ENCODE measurements around the gene CASTOR2. TPM values are rescaled to one million over a fixed set of nuclear protein-coding genes. Genes with fewer than 3 reads are reported as not detected.

The CASTOR2 gene
- total RNA-seq, 4 donors from 2014 or later: 4.5 to 12.5 (median 7.4) TPM

DNA sequence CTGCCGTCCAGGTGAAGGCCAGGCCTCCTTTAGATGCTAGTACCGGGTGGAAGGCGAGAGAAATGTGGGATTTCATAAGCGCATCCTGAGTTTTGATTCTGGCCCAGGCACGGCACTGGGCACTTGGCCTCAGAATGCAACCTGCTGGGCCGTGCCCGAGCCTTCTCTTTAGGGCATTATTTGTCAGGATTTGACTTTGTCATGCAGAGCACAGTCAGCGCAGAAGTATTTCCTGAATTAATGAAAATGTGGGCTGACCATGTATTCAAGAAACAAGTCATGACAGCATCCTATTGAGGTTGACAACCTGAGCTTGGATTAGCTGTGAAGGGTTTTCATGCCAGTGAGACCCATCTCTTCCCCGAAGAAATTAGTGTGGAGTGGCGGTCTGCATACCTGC is 74.7 kb downstream of the CASTOR2 start:
- H3K27ac ChIP-seq: no peak overlapping the region
- peaks cover 0 to 8% (median 0%) of the 10 kb centered on the region in 4 donors for H3K36me3 ChIP-seq
- in situ Hi-C loops (cut with MboI; ENCODE audit: low pct_ligation_motif_present in 1 of 4, low pct_unique_long_range_greater_than_20kb in 1 of 4, low sequenced_read_pairs in 3 of 4): loop anchor here in 1 of 4 donors (25.0 kb wide), 1 partner anchor 627 kb away; no protein-coding TSS in a partner anchor
- intact Hi-C loops (cut with DNase I; ENCODE audit: low total_unique reads): no loop called here
- no peaks in the 10 kb centered on the region for H3K9me3 ChIP-seq
- 91% methylated on average over 10 of the region's 10 CpGs; no CpG with 5 or more reads in 1 of the 2 donors for WGBS, 2 donors (ENCODE audit: low coverage in 1 of 2)
- DNase-seq: no peak
- no peaks in the 10 kb centered on the region for H3K4me1 ChIP-seq
- no peak overlapping the region for H3K4me3 ChIP-seq
- TF ChIP-seq POLR2AphosphoS5 (IDR thresholded peaks at IDR 0.05): no peak
- TF ChIP-seq POLR2A (IDR thresholded peaks at IDR 0.05): no peak
- TF ChIP-seq, protein P1, sequence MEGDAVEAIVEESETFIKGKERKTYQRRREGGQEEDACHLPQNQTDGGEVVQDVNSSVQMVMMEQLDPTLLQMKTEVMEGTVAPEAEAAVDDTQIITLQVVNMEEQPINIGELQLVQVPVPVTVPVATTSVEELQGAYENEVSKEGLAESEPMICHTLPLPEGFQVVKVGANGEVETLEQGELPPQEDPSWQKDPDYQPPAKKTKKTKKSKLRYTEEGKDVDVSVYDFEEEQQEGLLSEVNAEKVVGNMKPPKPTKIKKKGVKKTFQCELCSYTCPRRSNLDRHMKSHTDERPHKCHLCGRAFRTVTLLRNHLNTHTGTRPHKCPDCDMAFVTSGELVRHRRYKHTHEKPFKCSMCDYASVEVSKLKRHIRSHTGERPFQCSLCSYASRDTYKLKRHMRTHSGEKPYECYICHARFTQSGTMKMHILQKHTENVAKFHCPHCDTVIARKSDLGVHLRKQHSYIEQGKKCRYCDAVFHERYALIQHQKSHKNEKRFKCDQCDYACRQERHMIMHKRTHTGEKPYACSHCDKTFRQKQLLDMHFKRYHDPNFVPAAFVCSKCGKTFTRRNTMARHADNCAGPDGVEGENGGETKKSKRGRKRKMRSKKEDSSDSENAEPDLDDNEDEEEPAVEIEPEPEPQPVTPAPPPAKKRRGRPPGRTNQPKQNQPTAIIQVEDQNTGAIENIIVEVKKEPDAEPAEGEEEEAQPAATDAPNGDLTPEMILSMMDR (IDR thresholded peaks at IDR 0.05): no peak
- no peak for TF ChIP-seq EP300 (IDR thresholded peaks at IDR 0.05; ENCODE audit: low read depth)
- no peaks in the 10 kb centered on the region for H3K27me3 ChIP-seq

DNA sequence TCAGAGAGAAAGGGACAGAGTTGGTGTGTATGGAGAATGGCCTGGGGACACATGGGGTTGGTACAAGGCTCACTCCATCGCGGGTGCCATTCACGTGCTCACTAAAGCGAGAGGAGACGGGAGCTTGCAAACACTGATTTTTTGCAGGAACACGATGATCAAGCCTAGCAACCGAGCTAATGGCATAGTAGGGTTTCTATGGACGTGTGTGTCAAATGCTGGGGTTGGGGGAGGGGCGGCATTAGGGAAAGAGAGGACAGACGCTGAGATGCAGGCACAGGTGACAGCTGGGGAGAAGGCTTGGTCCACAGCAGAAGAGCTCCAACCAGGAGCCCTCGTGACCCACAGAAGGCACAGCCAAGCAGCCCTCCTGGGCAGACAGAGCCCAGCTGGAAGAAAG is 75.2 kb downstream of the CASTOR2 start:
- DNase-seq: no peak
- Histone ChIP-seq H3K4me3 (no peak overlapping the region), H3K4me1 (no peaks in the 10 kb centered on the region), H3K9me3 (no peaks in the 10 kb centered on the region), H3K27me3 (no peaks in the 10 kb centered on the region), H3K36me3 (peaks cover 0 to 8% (median 0%) of the 10 kb centered on the region in 4 donors), H3K27ac (no peak overlapping the region)
- no peak for TF ChIP-seq POLR2AphosphoS5 (IDR thresholded peaks at IDR 0.05)
- intact Hi-C loops (cut with DNase I; ENCODE audit: low total_unique reads): no loop called here
- in situ Hi-C loops (cut with MboI; ENCODE audit: low pct_ligation_motif_present in 1 of 4, low pct_unique_long_range_greater_than_20kb in 1 of 4, low sequenced_read_pairs in 3 of 4): loop anchor here in 1 of 4 donors (25.0 kb wide), 1 partner anchor 627 kb away; no protein-coding TSS in a partner anchor
- WGBS, 2 donors (ENCODE audit: low coverage in 1 of 2): 74 to 81% methylated on average over 5 to 11 of the region's 11 CpGs

DNA sequence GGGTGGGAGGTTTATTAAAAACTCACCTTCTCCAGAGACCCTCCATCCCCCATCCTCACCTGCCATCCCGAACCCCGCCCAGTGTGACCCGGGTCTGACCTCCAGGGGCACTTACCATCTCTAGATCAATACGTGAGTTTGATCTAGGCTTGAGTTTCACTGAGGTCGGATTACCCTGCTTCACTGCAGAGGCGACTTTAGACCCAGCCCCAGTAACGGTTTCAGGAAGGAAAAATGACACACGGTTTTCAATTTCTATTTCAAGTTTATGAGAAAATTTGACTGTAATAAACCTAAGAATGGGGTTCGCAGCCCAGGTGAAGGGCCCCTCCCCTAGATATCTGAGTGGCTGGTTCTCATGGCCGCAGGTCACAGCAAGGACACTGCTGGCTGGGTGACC is 76.0 kb downstream of the CASTOR2 start:
- H3K4me3 ChIP-seq: no peak overlapping the region
- intact Hi-C loops (cut with DNase I; ENCODE audit: low total_unique reads) (no loop called here), in situ Hi-C loops (cut with MboI; ENCODE audit: low pct_ligation_motif_present in 1 of 4, low pct_unique_long_range_greater_than_20kb in 1 of 4, low sequenced_read_pairs in 3 of 4) (loop anchor here in 1 of 4 donors (25.0 kb wide), 1 partner anchor 628 kb away; no protein-coding TSS in a partner anchor)
- peaks cover 0 to 8% (median 0%) of the 10 kb centered on the region in 4 donors for H3K36me3 ChIP-seq
- DNase-seq: no peak
- no peak overlapping the region for H3K27ac ChIP-seq
- 67 to 81% methylated on average over 4 to 10 of the region's 10 CpGs for WGBS, 2 donors (ENCODE audit: low coverage in 1 of 2)
- H3K9me3 ChIP-seq: no peaks in the 10 kb centered on the region
- no peaks in the 10 kb centered on the region for H3K27me3 ChIP-seq
- H3K4me1 ChIP-seq: no peaks in the 10 kb centered on the region
- TF ChIP-seq, protein P1 (IDR thresholded peaks at IDR 0.05): no peak
- TF ChIP-seq POLR2A (IDR thresholded peaks at IDR 0.05) (no peak), POLR2AphosphoS5 (IDR thresholded peaks at IDR 0.05) (no peak), EP300 (IDR thresholded peaks at IDR 0.05; ENCODE audit: low read depth) (no peak)

DNA sequence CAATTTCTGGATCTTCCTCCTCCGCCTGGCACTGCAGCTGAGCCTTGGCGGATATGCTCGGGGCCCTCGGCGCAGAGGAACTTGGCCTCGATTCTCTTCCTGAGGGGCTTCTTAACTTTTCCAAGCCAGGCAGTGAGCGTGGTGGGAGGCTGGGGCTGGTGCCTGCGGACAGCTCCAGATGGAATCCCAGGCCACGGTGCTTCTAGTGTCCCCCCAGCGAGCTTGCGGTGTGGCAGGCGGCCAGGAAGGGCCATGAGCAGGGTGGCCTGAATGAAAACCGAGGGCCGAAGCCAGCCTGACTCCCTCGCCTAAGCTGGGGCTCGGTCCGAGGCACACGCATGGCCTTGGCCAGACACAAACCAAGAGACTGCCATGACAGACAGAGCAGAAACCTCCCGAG is 77.8 kb downstream of the CASTOR2 start:
- 78 to 80% methylated on average over 4 to 19 of the region's 19 CpGs for WGBS, 2 donors (ENCODE audit: low coverage in 1 of 2)

More for the DNA sequence above, 77.8 kb downstream of the CASTOR2 start:
- Histone ChIP-seq H3K27ac (no peak overlapping the region), H3K27me3 (no peaks in the 10 kb centered on the region), H3K4me3 (no peak overlapping the region), H3K4me1 (peaks cover 0 to 8% (median 0%) of the 10 kb centered on the region in 4 donors), H3K36me3 (peaks cover 0 to 8% (median 4%) of the 10 kb centered on the region in 4 donors), H3K9me3 (no peaks in the 10 kb centered on the region)
- intact Hi-C loops (cut with DNase I; ENCODE audit: low total_unique reads): no loop called here
- in situ Hi-C loops (cut with MboI; ENCODE audit: low pct_ligation_motif_present in 1 of 4, low pct_unique_long_range_greater_than_20kb in 1 of 4, low sequenced_read_pairs in 3 of 4): loop anchor here in 1 of 4 donors (25.0 kb wide), 1 partner anchor 630 kb away; no protein-coding TSS in a partner anchor
- TF ChIP-seq POLR2A (IDR thresholded peaks at IDR 0.05) (no peak), EP300 (IDR thresholded peaks at IDR 0.05; ENCODE audit: low read depth) (no peak), POLR2AphosphoS5 (IDR thresholded peaks at IDR 0.05) (no peak)
- TF ChIP-seq, protein P1 (IDR thresholded peaks at IDR 0.05): no peak
- DNase-seq: no peak

All from transverse colon (tissue), 4 donors.